ENCODE data around the gene UBE3B.
A peak's percentile ranks its signal among the peaks of the same experiment; 100 is the strongest.
"Not testable (repeated sequence)": the region's sequence is repeated elsewhere in the genome, so short reads cannot be mapped to it uniquely, and the experiment has no call there.

The UBE3B gene

DNA sequence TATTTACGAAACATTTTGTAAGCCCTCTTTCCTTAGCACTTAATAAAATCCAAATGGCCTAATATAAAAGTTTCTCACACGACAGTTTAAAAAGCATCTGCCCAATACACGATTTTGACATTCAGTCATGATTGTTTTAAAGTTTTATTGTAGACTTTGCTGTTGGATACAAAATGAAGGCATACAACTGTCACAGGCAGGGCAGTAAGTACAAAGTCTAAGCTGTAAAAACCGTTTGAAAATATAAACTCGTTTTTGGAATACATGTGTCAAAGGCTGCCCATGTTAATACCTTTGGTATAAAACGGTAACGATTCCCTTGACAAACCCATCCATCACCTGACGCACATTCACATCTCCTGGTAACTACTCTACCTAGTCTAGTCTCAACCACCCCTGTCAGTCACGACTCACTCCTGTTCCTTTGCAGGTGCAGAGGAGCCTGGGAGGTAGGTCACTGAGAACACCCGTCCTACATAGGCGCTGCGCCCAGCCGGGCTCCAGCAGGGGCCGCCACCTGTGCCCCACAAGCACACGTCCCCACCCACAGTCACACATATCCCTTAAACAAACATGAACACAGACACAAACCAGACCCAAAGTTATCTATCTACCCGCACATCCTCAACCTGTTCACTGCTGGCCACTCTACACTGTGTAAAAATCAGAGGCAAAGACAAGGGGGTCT, 27.4 kb upstream of the UBE3B start:
- no peak for DNase-seq

DNA sequence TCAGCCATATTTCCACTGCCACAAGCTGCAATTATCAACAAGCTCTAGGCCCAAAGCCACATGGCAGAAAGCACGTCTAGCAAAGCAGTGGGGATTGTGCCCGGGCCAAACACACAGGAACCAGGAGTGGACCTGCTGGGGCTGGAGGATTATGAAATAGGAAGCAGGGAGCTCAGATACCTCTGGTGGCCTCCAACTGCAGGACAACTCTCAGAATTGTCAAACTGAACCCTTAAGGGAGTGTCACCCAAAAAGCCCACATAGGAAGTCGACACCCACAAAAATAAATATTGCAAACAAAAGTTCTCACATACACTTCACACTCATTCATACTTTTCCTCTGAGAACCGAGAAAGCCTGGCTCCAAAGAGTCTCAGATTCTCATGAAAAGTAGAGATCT, 26.5 kb upstream of the UBE3B start:
- DNase-seq: no peak

DNA sequence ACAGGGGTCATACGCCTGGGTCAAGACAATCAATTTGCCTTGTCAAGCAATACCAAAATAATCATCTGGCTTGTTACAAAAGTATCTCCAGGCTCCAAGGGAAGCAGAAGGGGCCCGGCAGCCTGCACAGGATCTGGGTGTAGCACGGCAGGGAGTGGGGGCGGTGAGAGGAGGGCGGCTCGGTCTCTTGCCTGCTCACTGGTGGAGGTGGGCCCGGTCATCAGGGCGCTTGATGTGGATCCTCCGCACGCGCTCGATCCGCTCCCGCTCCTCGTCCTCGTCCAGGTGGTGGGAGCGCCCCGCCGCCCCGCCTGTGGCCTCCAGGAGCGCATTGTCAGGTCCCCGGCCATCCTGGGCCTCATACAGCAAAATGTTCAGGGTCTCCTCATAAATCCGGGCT, 26.0 kb upstream of the UBE3B start:
- no peak for DNase-seq

DNA sequence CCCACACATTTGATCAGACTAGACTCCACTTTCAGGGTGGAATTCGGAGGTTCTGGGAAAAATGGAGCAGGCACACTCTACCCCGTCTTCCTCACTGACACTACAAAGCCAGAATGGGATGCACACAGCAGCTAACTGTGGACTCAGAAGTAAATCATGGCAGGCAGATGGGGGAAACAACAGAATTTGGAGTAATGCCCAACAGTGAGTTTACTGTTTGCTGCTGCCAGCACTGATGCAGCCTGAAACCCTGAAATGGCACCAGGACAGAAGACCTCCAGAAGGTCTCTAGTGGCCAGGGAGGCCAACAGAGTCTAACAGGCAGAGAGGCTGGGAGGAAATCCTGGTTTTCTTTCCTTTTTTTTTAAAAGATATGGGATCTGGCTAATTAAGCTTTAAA, 24.9 kb upstream of the UBE3B start:
- no peak for DNase-seq

DNA sequence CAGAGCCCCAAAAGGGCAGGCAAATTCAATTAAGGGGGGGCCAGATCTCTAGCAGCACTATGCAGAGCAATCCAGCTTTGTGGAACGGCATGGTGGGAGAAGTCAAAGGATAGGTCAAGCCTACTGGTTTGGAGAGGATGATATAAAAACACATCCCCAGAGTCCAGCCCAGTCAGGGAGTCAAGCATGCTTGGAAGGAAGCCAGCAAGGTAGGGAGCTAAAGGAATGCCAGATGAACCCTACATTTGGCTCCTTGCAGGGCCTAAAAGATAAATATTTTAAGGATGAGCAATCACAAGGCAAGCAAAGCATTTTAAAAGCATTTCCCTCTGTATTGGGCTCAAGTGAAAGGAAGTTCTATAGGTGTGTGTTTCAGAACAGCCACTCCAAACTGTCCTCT, 21.7 kb upstream of the UBE3B start:
- peak; percentile 79 for DNase-seq

DNA sequence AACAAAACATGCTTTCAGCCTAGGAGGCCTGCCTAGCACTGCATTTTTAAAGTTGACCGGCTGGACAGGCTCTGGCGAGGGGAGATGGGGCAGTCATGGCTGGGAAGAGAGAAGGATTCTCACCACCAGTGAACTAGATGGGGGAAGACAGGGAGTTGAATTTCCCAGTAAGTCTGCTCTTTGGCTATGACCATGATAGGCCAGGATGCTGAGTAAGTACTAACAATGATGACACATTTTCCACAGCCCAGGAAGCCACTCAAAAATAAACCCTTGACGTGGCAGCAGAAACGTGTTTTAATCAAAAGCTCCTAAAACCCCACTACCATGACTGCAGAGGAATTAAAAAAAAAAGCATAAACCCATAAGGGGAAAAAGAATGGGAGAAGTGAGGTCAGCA, 19.3 kb upstream of the UBE3B start:
- no peak for DNase-seq

DNA sequence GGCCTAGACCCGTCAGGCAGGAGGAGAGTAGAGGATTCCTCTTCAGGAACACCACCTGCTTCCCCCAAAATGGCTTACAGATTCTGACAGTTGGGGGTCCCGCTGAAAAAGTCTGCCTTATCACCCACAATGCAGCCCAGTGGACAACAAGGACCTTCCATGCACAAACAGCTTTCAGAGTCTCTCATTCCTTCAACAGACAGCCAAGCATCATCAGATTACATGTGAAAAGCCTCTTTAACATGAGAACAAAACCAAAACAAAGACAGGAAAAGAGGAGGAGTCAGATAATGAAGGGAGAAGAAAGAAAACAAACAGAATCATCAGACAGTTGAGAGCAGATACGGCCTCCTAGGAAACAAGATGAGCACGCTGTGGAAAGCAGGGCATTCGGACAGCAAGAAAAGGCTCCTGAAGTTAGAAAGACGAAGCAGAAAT, 18.6 kb upstream of the UBE3B start:
- peak; percentile 56 for DNase-seq

DNA sequence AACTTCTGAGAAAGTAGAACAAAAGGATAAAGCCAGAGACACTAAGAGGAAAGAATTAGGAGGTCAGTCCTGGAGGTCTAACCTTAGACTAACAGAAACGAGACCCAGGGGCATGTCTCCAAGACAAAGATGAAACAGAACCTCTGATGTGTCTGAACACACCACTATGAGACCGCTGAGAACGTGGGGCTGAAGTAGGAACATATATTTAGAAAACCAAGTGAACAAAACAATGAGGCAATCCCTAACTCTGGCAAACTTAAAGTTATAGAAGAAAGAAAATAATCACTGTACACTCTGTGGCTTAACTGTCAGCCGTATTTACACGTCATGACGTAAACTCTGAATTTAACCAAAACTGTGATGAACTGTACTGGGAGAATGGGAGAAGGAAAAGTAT, 18.2 kb upstream of the UBE3B start:
- no peak for DNase-seq

DNA sequence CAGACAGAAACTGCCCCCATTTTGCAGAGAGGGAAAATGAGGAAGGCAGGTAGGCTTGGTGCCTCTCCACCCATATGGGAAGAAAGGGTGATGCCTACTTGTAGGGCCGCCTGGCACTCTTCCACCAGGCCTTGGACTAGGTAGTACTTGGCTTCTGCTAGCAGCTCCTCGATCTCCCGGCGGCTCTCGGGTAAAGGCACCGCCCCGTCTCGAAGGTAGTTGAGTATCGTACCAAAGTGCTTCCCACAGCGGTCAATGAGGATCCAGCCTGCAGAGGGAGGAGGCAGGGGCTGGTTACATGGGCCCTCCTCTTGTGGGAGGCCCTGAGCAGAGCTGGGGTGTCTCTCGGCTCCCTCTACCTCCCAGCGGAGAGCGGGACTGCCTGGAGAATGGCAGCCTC, 16.9 kb upstream of the UBE3B start:
- DNase-seq: no peak

DNA sequence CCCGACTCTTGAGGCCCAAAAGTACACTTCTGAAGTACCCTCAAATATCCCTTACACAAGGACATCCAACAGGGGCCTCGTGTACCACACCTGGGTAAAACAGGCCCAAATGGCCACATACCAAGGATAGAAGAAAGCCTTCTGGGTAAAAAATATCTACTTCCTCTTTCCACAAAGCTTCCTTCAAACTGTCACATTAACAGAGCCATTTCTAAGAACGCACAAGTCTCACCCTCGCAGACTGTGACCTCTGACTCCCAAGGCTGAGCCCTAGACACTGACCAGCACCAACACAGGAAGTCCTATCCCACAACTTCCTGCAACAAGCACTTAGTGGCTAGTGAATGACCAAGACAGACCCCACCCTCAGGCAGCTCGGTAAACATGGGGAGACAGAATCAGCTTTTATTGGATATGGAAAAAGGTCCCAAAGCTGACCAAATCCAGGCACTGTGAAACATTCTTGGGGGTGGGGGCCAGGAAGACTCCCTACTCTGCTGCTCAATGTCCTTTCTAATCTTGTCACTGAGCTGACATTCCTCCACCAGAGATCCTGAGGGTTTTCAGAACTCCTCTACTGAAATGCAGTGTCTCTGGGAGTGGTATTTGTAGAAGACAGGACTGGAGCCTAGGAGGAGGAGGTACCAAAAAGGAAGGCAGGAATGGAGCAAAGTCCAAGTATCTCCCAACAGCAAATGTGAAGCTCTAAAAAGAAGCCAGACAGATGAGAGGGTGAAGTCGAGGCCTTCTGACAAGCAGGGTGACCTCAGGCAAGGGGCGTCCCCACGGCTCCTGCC, 16.2 kb upstream of the UBE3B start:
- no peak for DNase-seq

DNA sequence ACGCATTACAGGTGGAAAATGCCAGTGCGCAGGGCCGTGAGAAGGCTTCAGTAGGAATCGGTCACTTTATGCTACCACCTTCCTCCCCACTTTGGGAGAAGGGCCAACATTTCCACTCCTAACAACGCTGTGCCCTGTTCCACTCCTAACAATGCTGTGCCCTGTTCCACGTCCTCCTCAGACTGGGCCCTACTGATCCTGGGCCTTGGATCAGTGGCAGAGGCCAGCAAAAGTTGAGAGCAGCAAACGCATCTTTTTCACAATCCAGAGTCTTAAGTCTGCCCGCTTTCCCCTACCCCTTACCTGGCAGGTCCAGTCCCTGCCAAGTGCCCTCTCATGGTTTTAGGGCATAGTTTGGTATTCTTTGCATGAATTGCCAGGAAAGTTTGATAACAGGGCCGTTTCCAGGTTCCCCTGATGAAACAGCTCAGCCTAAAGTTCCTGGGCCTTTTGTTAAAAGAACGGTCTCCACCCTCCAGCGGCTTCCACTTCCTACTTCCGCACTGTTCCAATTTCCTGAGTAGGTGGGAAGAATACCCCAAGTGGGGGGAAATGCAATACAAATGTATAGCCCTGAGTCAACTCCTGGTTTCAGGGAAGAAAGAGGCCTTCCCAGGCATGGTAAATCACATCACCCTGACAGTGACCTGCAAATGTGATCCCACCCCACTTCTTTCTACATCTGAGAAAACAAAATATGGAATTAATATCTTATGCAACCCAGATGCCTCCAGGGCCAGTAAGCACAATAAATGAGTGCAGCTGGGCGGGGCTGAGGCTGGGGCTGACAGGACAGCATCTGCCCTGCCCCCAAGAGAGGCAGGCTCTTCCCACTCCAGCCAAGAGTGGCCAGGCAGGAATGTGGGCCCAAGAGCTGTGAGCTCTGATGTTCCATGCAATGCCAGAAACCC, 15.3 kb upstream of the UBE3B start:
- DNase-seq: peak; percentile 74

DNA sequence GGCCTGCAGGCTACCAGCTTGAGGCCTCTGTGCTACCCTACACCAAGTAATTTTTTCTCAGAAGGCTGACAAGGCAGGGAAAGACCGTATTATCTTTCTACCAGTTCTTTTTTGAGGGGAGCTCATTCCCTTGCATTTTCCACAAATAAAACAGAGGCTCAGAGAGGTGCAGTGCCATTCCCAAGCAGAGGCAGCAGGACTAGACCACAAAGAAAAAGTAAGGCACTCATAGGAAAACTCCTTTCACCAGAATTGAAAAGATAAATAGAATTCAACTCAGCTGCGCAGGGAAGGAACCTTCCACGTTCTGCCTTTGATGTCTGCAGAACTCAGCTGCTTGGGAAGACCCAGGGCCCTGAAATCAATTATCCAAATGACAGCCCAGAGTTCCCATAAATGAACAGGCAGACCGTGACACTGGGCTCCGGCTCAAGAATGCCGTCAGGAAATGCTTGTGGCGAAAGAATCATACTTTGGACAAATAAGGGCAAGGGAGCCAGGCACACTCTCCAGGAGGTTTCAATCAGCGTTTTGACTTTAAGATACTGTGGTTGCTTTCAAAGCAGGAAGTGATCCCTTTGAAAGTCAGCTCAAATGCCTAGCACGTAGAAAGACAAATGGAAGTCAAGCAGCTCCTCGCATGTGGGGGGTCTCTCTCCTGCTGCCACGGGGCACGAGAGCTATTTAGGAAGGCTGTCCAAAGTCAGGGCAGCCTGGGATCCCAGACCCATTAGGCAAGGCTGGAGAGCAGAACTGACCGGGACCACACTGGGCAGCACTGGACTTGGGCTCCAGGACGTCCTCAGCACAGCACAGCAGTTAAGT, 14.4 kb upstream of the UBE3B start:
- peak; percentile 95 for DNase-seq

DNA sequence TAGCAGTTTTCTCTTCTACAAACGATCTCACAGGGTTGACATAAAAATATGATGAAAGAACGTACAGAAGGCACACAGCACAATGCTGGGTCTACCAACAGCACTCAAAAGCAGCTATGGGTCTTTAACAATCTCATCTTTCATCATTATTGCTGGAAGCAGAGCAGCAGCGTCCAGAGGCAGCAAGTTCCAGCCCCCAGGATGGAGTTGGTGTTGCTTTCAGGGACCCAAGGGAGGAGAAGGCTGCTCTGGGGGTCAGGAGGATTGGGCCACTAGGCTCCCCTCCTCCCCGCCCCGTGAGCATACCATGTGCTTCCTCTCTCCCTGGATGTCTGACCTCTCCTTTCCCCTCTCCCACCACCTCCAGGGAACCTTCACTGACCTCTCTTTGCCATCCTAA, 13.7 kb upstream of the UBE3B start:
- DNase-seq: no peak

DNA sequence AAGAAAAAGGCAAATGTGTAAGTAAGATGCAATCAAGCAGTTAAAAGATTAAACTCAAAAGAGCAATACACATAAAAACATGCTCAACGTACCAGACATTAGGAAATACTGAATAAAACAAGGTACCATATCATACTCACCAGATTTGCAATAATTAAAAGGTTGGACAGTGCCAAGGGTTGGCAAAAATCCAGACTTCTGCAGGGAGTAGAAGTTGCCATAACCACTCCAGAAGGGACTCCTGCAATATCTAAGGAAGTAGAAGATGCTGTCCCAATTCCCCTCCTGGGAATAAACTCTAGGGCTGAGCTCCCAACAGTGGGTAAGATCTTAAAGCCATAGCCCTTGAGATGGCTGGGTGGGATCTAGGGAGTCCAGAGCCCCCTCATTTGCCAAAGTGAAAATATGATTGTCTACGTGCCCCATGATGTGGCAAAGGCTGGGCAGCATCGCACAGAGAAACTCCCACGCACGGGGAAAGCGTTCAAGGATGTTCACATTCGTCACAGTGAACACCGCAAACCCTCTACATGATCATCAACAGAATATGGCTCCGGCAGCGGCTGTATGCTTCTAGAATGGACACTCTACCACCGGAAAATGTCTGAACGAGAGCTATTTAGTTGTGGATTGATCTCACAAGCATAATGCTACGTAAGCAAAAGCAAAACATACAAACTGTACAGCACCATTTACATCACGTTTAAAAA, 12.6 kb upstream of the UBE3B start:
- DNase-seq: no peak

DNA sequence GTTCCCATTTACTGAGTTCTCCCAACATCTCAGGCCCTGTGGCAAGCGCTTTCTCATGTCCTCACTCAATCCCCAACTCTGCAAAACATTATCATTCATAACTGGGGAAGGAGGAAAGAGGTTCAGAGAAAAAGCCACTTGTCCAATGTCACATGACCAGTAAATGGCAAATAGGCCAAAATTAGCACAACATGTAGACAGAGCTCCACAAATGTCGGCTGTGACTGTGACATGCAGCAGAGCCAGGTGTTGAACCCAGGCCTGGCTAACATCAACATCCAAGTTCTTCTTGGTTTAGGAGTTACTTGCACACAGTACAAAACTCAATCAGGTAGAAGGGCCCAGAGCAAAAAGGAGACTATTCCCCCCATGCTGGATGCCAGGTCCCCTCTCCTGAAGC, 11.1 kb upstream of the UBE3B start:
- DNase-seq: no peak

DNA sequence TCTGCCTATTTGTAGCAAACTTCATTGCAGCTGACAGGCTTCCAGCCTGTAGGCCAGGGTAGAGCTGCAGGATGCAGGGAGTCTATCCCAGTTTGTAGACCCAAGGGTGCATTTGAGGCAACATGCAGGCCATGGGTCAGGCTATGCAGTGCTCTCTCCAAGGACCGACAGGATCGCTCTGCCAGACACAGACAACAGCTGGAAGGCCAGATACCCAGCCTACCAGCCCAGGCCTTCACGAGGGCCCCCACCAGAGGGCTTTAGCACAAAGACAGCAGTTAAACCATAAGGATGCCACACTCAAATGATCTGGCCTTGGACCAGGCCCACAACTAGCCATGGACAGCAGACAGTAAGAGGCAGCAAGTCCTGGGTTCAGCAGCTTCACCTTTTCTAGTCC, 10.6 kb upstream of the UBE3B start:
- no peak for DNase-seq

DNA sequence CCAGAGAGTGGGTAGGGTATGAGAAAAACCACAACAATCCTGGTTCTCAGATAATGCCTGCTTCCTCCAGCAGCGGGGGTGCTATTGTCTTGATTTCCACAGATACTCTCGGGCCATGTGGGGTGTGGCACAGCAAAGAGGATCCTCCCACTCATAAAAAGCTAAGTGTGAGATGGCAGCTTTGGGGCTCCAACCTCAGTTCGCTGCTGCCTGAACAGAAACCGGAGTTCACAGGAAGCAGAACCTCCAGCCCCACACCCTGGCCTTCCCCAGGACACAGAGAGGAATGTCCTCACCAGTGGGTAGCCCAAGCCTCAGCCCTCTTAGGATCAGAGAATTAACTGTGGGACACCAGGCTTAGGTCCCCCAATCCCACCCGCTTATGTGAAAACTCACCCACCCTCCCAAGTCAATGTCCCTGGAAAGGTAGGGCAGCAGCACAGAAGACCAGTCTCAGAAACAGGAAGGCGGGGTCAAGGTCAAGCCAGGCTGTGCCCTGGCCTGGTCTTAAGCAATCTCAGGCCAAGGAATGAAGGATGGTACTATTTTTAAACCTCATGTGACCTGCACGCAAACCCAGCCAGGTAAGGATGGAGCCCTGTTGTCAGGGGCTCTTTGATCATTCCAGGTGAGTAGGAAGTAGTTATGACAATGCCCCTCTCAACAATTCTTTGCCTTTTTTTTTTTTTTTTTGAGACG, 9.3 kb upstream of the UBE3B start:
- no peak for DNase-seq

DNA sequence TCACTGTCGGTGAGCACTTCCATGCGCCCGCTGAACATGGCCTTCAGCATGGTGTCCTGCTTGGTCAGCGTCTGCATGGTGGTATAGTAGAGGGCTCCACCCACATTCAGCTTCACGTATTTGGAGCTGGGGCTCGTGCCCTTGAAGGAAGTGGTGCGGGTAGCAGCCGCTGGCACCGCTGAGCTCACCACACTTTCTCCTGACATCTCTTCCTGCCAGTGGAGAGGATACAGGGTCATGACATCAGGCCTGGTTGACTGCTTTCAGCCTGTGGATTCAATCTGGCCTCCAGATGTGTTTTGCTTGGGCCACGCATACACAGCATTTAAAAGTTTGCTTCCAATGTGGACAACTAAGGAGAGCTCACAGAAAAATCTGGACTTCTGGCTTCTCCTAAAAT, 7.9 kb upstream of the UBE3B start:
- DNase-seq: no peak

DNA sequence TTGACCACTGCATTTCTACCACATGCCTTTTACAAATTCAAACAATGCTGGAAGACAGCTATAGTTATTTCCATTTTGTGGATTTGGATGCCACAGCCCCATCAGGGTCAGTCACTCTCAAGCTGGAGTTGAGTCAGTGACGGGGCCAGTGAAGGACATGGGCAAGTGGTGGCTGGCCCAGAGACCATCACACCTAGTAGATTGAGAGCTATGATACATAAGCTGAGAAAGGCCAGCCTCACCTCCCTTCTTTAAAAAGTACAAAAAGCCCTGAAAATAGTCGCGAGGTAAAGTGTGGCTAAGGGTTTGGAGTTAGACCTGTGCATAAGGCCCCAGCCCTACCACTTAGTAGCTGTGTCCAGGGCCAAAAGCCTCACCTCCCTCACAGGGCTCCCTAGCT, 4.4 kb upstream of the UBE3B start:
- no peak for DNase-seq

DNA sequence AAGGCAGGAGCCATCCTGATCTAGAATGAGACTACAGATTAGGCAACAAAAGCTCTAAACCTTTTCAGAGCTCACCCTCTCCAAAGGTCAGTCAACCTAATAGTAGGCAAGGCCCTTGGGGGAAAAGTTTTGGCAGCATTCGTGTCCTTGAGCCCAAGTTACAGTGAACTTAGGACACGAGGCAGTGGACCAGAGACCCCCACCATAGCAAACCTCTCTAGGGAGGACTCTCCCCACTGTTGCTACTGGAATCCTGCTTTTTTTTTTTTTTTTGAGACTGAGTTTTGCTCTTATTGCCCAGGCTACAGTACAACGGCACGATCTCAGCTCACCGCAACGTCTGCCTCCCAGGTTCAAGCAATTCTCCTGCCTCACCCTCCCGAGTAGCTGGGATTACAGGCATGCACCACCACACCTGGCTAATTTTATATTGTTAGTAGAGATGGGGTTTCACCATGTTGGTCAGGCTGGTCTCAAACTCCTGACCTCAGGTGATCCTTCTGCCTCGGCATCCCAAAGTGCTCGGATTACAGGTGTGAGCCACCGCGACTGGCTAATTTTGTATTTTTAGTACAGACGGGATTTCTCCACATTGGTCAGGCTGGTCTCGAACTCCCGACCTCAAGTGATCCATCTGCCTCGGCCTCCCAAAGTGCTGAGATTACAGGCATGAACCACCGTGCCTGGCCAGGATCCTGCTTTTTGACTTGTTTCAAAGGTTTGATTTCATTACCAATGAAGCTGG, 3.7 kb upstream of the UBE3B start:
- not testable (repeated sequence) for DNase-seq

DNA sequence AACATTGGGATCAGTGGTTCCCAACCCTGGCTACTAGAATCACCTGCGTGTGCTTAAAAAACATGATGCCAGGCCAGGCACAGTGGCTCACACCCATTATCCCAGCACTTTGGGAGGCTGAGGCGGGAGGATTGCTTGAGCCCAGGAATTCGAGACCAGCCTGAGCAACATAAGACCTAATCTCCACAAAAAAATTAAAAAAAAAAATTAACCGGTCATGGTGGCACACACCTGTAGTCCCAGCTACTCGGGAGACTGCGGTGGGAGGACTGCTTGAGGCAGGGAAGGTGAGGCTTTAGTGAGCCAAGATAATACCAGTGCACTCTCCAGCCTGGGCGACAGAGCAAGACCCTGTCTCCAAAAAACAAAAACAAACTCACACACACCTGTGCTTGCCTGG, 2.3 kb upstream of the UBE3B start:
- no peak for DNase-seq

Data from kidney glomerular epithelial cell (primary cell).